Parathyroid adenoma (tissue), 2 donors: ENCODE measurements around the gene PDE4D.
A peak's percentile ranks its signal among the peaks of the same experiment; 100 is the strongest.

ENCODE experiments used
- H2AFZ ChIP-seq: fragments of 300-600 bp; sonication (generic); one replicate; pipeline ENCODE4 v1.7.0; 2017; ENCODE audit warnings: antibody characterized with exemption, mild to moderate bottlenecking
- H3K27ac ChIP-seq: fragments of 300-600 bp; sonication (generic); one replicate; pipeline ENCODE4 v1.7.0; 2017
- H3K27me3 ChIP-seq: fragments of 300-600 bp; sonication (generic); one replicate; pipeline ENCODE4 v1.7.0; 2017; ENCODE audit warnings: low read length; ENCODE audit not compliant: control insufficient read depth, insufficient read depth
- H3K36me3 ChIP-seq: fragments of 300-600 bp; sonication (generic); one replicate; pipeline ENCODE4 v1.7.0; 2017; ENCODE audit warnings: low read length; ENCODE audit not compliant: control insufficient read depth, insufficient read depth
- H3K4me1 ChIP-seq: fragments of 300-600 bp; sonication (generic); one replicate; pipeline ENCODE4 v1.7.0; 2017; ENCODE audit warnings: control low read depth
- H3K4me2 ChIP-seq: fragments of 300-600 bp; sonication (generic); one replicate; pipeline ENCODE4 v1.7.0; 2017; ENCODE audit warnings: low read length
- H3K4me3 ChIP-seq: fragments of 300-600 bp; sonication (generic); one replicate; pipeline ENCODE4 v1.7.0; 2017; ENCODE audit warnings: low read depth, low read length
- H3K79me2 ChIP-seq: fragments of 300-600 bp; sonication (generic); one replicate; pipeline ENCODE4 v1.7.0; 2017; ENCODE audit warnings: control low read depth
- H3K9ac ChIP-seq: fragments of 300-600 bp; sonication (generic); one replicate; pipeline ENCODE4 v1.7.0; 2017; ENCODE audit warnings: mild to moderate bottlenecking
- H3K9me3 ChIP-seq: fragments of 300-600 bp; sonication (generic); one replicate; pipeline ENCODE4 v1.7.0; 2017; ENCODE audit warnings: low read length; ENCODE audit not compliant: control insufficient read depth
- TF ChIP-seq, protein P1 (sequence below): fragments of 300-600 bp; sonication (generic); IDR thresholded peaks from one replicate; pipeline ENCODE4 v1.7.0; 2017; ENCODE audit warnings: antibody characterized with exemption, mild to moderate bottlenecking
- donor health status: primary hyperparathyroidism.

The PDE4D gene

DNA sequence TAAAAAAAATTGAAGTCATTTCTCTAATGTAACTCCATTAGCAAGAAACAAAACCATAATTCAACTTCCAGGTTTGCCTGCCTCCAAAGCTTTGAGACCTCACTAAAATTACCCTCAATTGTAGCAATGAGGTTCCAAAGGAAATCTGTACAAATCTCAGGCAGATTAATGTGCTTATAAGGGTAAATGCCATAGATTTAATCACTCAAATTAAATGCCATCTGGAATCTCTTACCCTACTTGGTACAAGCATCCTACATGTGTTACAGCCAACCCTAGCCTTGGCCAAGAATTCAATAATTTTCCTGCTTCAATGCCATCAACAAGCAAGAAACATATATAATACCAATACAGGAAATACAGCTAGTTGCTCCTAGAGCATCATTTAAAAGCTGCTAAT lies 857.8 kb downstream of the PDE4D start:
- Histone ChIP-seq H3K27me3 (no peaks in the 10 kb centered on the region), H3K9me3 (no peaks in the 10 kb centered on the region), H3K4me1 (peaks cover 4% of the 10 kb centered on the region), H3K4me3 (no peak overlapping the region), H3K4me2 (no peak overlapping the region), H3K36me3 (no peaks in the 10 kb centered on the region), H3K27ac (no peak overlapping the region), H3K9ac (no peak overlapping the region), H3K79me2 (no peaks in the 10 kb centered on the region), H2AFZ (no peak overlapping the region)
- TF ChIP-seq, protein P1, sequence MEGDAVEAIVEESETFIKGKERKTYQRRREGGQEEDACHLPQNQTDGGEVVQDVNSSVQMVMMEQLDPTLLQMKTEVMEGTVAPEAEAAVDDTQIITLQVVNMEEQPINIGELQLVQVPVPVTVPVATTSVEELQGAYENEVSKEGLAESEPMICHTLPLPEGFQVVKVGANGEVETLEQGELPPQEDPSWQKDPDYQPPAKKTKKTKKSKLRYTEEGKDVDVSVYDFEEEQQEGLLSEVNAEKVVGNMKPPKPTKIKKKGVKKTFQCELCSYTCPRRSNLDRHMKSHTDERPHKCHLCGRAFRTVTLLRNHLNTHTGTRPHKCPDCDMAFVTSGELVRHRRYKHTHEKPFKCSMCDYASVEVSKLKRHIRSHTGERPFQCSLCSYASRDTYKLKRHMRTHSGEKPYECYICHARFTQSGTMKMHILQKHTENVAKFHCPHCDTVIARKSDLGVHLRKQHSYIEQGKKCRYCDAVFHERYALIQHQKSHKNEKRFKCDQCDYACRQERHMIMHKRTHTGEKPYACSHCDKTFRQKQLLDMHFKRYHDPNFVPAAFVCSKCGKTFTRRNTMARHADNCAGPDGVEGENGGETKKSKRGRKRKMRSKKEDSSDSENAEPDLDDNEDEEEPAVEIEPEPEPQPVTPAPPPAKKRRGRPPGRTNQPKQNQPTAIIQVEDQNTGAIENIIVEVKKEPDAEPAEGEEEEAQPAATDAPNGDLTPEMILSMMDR = no peak

DNA sequence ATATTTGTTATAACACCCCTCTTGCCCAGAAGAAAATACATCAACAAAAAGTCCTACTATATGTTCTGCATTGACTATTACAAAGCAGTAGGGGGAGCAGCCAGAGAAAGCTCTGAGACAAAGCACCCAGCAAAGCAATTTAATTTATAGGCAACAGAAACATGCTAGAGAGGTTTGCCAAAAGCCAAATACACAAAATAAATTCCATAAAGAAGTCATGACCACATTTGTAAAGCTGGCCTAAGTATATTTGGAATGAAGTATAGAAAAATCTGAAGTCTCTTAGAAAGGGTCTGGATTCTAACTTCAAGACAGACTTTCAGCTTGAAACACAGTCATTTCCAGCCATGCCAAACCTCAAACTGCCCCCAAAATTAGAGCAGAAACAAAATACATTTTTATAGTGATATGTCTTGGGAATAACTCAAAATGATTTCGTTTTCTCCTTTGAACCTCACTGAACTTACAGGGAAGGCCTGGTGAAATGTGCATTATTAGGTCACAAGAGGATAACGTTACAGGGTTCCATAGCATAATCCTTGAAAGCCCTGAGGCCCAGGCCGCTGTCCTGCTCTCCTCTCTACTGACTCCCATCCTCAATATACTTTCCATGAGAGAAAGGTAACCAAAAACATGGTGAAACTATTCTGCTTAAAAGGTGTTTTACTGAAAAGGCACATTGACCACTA lies 858.9 kb downstream of the PDE4D start:
- H2AFZ ChIP-seq = no peak overlapping the region
- H3K4me2 ChIP-seq = no peak overlapping the region
- H3K27ac ChIP-seq = no peak overlapping the region
- H3K9ac ChIP-seq = no peak overlapping the region
- H3K79me2 ChIP-seq = no peaks in the 10 kb centered on the region
- H3K27me3 ChIP-seq = no peaks in the 10 kb centered on the region
- TF ChIP-seq, protein P1 = peak; percentile 45
- peaks cover 4% of the 10 kb centered on the region for H3K4me1 ChIP-seq
- no peak overlapping the region for H3K4me3 ChIP-seq
- H3K36me3 ChIP-seq = no peaks in the 10 kb centered on the region
- H3K9me3 ChIP-seq = no peaks in the 10 kb centered on the region

DNA sequence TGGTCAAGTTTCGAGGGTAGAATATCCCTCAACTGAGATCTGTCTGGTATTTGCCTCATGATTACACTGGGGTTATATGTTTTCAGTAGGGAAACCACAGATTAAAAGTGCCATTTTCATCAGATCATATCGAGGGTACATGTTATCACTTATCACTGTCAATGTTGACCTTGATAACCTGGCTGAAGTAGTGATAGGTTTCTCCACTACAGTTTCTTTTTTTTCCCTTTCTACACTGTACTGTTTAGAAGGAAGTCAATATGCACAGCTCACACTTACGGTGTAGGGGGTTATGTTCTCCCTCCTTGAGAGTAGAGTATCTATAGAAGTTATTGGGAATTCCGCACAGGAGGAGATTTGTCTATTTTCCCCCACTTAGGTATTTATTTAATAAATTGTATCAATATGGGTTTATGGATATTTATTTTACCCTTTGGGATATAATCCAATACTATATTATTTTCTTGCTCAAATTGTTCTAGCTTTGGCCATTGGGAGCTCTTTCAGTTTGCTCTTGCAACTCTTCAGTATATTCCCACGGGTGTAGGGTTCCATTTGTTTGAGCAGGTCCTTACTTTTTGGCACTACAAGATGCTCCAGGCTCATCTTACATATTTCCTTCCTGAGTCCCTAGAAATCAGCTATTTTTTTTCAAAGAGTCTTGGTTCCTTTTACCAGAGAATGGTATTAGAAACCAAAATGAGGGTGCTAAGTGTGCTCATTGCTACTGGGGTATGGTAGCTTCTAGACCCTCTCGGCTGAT lies 866.2 kb downstream of the PDE4D start:
- Histone ChIP-seq H3K27me3 (no peaks in the 10 kb centered on the region), H3K27ac (no peak overlapping the region), H2AFZ (no peak overlapping the region), H3K9me3 (no peaks in the 10 kb centered on the region), H3K79me2 (peaks cover 5% of the 10 kb centered on the region), H3K4me3 (no peak overlapping the region), H3K4me1 (no peaks in the 10 kb centered on the region), H3K4me2 (no peak overlapping the region), H3K9ac (no peak overlapping the region), H3K36me3 (no peaks in the 10 kb centered on the region)
- TF ChIP-seq, protein P1 = no peak

DNA sequence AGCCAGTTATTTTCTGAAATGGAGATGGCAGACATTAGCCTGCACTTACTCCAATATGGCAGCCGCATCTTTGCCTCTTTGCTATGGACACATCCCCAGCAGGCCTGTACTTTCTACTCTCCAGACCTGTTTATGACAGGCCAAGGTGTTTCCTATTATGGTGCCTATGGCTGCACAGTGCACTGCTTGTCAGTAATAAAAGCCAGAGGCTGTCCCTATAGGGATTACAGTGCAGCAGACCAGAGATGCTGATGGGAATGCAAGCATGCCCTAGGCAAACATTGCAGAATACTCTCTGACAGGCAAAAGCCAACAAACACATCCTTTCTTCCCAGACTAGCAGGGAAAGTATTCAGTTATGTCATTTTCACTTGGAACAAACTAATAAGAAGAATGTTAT lies 867.8 kb downstream of the PDE4D start:
- Histone ChIP-seq H3K36me3 (no peaks in the 10 kb centered on the region), H3K4me3 (no peak overlapping the region), H3K27ac (no peak overlapping the region), H3K79me2 (peaks cover 6% of the 10 kb centered on the region), H2AFZ (no peak overlapping the region), H3K9me3 (no peaks in the 10 kb centered on the region), H3K4me2 (no peak overlapping the region), H3K4me1 (no peaks in the 10 kb centered on the region), H3K27me3 (no peaks in the 10 kb centered on the region), H3K9ac (no peak overlapping the region)
- TF ChIP-seq, protein P1 = no peak
